HG03039 (cell line): ENCODE results near the gene ESPNL.

Source experiments
- ATAC-seq: cut with Tn5 transposase; IDR thresholded peaks from one replicate; pipeline ENCODE4 v1.9.1; 2021; ENCODE audit warnings: mild to moderate bottlenecking, moderate library complexity; ENCODE audit not compliant: unreplicated experiment

ESPNL gene

DNA sequence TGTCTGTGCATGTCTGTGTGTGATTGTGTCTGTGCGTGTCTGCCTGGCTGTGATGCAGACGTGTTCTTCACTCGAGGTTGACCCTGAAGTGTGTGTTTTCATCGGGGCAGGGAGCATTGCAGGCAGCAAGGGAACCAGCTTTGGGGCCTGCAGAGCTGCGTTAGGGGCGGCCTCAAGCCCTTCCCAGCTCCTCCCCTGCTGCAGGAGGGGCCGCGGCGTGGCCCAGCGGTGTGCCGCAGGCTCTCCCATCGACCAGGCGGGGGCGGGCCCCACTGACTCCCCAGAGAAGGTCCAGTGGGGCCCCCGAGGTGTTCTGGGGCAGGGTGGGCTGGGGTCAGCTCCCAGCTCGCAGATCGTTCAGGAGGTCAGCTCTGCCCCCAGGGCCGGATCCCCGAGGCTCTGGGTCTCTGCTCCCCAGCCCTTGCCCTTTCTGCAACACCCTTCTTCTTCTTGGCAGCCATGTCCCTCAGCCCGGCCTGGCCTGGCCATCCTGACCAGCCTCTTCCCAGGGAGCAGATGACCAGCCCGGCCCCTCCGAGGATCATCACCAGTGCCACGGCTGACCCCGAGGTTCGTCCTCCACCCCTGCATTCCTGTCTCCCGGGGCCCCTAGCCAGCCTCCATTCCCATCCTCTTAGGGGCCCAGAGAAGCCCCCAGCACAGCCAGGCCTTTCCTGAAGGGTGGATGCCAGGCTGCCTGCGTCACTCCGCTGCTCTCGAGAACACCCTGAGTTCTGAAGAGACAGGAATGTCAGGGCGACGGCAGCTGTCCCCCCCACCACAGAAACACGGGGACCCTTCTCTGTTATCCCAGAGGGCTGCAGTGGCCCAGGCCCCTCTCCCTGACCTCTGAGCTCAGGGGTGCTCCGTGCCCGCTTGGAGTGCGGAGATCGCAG, 27.3 kb downstream of the ESPNL start:
- no peak for ATAC-seq

- ATAC-seq = no peak
Observed at GRCh38 chr2:238128061-238128440, 27.9 kb downstream of the ESPNL start.

DNA sequence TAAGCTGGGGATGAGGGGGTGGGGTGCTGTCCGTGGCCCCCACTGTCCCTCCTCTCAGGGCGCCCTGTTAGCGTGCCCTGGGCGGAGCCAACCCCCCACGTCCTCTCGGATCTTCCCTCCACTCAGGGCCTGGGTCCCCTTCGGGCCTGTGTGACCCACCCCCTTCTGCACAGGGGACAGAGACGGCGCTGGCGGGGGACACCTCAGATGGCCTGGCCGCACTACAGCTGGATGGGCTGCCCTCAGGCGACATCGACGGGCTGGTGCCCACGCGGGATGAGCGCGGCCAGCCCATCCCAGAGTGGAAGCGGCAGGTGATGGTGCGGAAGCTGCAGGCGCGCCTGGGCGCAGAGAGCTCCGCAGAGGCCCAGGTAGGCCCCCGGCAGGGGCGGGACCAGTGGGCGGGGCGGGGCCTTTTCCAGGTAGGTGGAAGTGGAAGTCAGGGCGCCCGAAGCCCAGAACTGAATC, 28.4 kb downstream of the ESPNL start:
- ATAC-seq = no peak

- ATAC-seq = no peak
Observed at GRCh38 chr2:238129166-238130010, 29.2 kb downstream of the ESPNL start.

GRCh38 chr2:238130111-238130695, 30.1 kb downstream of the ESPNL start:
- ATAC-seq = no peak

DNA sequence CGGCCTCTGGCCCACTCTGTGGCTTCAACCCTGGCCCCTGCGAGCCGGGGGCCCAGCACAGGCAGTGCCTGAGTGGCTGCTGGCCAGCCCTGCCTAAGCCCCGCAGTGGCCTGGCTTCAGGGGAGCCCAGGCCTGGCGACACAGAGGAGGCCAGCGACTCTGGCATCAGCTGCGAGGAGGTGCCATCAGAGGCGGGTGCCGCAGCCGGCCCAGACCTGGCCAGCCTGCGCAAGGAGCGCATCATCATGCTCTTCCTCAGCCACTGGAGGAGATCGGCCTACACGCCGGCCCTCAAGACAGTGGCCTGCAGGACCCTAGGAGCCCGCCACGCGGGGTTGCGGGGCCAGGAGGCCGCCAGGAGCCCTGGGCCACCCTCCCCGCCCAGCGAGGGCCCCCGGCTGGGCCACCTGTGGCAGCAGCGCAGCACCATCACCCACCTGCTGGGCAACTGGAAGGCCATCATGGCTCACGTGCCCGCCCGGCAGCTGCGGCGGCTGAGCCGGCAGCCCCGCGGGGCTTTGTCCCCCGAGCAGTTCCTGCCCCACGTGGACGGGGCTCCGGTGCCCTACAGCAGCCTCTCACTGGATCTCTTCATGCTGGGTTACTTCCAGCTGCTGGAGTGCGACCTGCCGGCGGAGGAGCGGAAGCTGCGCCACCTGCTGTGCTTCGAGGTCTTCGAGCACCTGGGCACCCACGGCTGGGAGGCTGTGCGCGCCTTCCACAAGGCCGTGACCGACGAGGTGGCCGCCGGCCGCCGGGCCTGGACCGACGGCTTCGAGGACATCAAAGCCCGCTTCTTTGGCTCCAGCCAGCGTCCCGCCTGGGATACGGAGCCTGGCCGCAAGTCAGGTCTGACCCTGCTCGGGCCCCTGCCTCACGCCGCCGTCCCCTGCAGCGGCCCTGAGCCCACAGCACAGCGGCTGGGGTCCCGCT, 30.8 kb downstream of the ESPNL start:
- ATAC-seq = no peak

GRCh38 chr2:238131761-238132462, 31.8 kb downstream of the ESPNL start:
- no peak for ATAC-seq

DNA sequence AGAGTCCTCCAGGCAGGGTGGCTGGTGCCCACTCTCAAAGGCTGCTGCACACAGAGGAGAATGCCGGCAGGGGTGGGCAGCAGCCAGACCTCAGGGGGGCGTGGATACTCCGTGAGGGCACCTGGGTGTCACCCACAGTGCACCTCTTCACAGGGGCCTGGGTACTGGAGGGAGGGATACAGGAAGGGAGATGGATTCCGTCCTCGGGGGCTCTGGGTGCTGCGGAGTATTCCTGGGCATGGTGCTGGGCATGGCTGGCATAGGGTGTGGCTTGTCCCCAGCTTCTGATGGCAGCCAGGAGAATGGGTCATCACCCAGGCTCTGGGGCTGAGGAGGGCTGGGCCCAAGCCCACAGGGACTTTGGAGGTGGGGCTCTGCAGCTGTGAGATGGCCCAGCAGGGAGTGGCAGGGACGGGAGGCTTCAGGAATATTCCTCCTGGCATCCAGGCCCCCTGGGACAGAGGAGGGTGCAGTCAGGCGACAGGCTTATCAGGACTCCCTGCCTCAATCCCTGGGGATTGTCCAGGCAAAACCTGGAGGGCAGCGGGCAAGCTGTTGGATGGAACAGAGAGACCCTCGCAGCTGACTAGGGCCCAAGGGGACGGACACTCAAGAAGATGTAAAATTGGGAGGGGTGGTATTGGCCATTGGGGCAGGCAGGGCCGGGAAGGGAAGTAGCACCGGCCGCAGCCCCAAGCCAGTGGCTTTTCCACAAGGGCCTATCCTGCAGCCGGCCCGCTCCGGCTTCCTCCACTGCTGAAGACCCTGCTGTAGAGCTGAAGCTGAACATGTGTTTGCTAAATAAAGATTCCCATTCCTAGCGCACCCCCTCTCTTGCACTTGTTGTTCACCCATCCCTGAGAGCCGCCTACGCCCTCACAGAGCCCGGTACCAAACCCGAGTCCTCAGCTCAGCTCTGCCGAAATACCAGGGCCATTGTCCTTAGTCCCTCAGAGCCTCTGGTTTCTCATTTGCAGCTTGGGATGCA, 32.6 kb downstream of the ESPNL start:
- no peak for ATAC-seq

- no peak for ATAC-seq
Observed at GRCh38 chr2:238133499-238134392, 33.6 kb downstream of the ESPNL start.

DNA sequence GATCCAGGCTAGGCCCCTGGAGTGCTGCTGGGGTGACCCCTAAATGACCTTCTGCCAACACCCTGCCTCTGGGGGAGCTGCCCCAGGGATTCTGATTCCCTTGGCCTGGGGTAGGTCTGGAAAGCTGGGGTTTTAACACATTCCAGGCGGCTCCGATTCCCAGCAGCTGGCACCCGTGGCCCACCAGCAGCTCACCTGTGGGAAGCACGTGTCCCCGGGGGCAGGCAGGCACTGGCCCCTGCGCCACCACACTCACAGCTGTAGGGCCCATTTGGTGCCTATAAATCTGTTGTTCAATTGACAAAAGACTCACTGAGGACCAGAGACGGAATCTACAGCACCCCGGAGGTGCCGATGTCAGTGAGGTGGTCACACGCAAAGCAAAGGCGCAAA, 34.2 kb downstream of the ESPNL start:
- ATAC-seq = no peak

GRCh38 chr2:238135601-238136150, 35.5 kb downstream of the ESPNL start:
- ATAC-seq = no peak

- no peak for ATAC-seq
Observed at GRCh38 chr2:238136820-238137537, 36.8 kb downstream of the ESPNL start.

- ATAC-seq = no peak
Observed at GRCh38 chr2:238137885-238138284, 37.7 kb downstream of the ESPNL start.

DNA sequence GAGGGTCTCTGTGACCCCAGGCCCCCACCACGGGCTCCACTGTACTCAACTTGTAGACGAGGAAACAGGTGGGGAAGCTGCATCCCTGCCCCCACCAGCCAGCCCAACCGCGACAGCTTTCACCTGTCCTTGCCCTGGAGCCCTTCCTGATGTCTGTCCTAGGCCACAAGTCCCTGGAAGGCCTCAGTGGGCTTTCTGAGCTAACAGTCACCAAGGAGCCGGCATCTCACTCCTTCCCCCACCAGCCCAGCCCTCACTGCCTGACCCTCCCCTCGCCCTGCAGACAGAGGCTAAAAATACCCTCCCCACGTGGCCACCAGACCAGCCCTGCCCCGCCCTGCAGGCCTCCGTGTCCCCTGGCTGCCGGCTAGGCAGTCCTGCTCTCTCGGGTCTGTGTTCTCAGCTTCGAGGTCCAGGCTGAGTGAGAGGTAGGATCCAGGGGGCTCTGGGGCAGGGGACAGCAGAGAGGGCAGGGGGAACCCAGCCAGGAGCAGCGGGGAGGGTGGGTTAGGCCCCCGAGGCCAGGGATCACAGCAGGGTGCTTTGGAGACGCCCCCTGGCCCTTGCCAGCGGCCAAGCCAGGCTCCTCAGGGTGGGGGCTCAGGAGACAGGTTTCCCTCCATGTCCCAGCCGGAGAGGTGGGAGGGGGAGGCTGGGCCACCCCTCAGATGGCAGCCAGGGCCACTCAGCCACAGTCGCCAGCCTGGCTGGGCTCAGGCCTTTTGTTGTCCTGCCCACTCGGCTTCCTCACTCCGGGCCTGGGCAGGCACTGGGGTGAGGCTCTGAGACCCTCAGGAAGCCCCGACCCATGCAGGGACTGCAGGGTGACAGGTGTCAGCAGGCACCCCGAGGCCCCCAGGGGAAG, 38.4 kb downstream of the ESPNL start, which contains the start of gene KLHL30:
Gene KLHL30, plus strand, starts transcription at position 338 of the 865 bp plus-strand sequence. CDS start 2,087 bp downstream, outside the sequence.
- no peak for ATAC-seq

GRCh38 chr2:238139196-238140039, 39.3 kb downstream of the ESPNL start:
- ATAC-seq = no peak
